OCI-LY1 (cell line): ENCODE measurements around the gene MAJIN.

Source experiments
- H2AFZ ChIP-seq: fragments of 200-600 bp; sonication (generic), shearing (Covaris generic); 2 replicates; pipeline ENCODE4 v1.6.0; 2014; ENCODE audit warnings: antibody characterized with exemption, mild to moderate bottlenecking, low read length
- H3F3A ChIP-seq: fragments of 200-600 bp; sonication (generic), shearing (Covaris generic); 2 replicates; pipeline ENCODE4 v1.6.0; 2014; ENCODE audit warnings: mild to moderate bottlenecking, antibody characterized with exemption, low read length, moderate library complexity; ENCODE audit not compliant: insufficient read depth
- H3K27ac ChIP-seq: fragments of 200-600 bp; sonication (generic); 2 replicates; pipeline ENCODE4 v1.5.1; 2014; ENCODE audit warnings: low read length, mixed run types, mild to moderate bottlenecking, low read depth; ENCODE audit not compliant: poor library complexity, severe bottlenecking
- H3K27me3 ChIP-seq: fragments of 200-600 bp; sonication (generic); 2 replicates; pipeline ENCODE4 v1.6.0; 2014; ENCODE audit warnings: antibody characterized with exemption, mild to moderate bottlenecking, low read length, moderate library complexity; ENCODE audit not compliant: insufficient read depth
- H3K36me3 ChIP-seq: fragments of 200-600 bp; sonication (generic); 2 replicates; pipeline ENCODE4 v1.6.1; 2014; ENCODE audit warnings: mild to moderate bottlenecking, antibody characterized with exemption, low read length, moderate library complexity, mixed read lengths; ENCODE audit not compliant: insufficient read depth
- H3K4me1 ChIP-seq: fragments of 200-600 bp; sonication (generic); 2 replicates; pipeline ENCODE4 v1.5.1; 2014; ENCODE audit warnings: mild to moderate bottlenecking, low read length, moderate library complexity; ENCODE audit not compliant: insufficient read depth, severe bottlenecking
- H3K4me2 ChIP-seq: fragments of 200-600 bp; sonication (generic), shearing (Covaris generic); 2 replicates; pipeline ENCODE4 v1.6.1; 2014; ENCODE audit warnings: low read length
- H3K4me3 ChIP-seq: fragments of 200-600 bp; sonication (generic); 2 replicates; pipeline ENCODE4 v1.5.1; 2014; ENCODE audit warnings: low read length, low read depth, mild to moderate bottlenecking, mixed read lengths; ENCODE audit not compliant: poor library complexity, severe bottlenecking
- H3K79me2 ChIP-seq: fragments of 200-600 bp; shearing (Covaris generic); 2 replicates; pipeline ENCODE4 v1.6.1; 2016; ENCODE audit warnings: mixed run types, low read length, mixed read lengths; ENCODE audit not compliant: insufficient read depth
- H3K9ac ChIP-seq: fragments of 200-600 bp; sonication (generic), shearing (Covaris generic); 2 replicates; pipeline ENCODE4 v1.6.1; 2014; ENCODE audit warnings: mild to moderate bottlenecking, low read length, mixed read lengths
- H3K9me2 ChIP-seq: fragments of 200-600 bp; sonication (generic), shearing (Covaris generic); 2 replicates; pipeline ENCODE4 v1.6.1; 2014; ENCODE audit warnings: low read depth, mild to moderate bottlenecking, low read length, mixed read lengths
- H3K9me3 ChIP-seq: fragments of 200-600 bp; shearing (Covaris generic); 2 replicates; pipeline ENCODE4 v1.6.1; 2014; ENCODE audit warnings: low read length, mixed read lengths
- H4K20me1 ChIP-seq: fragments of 200-600 bp; sonication (generic), shearing (Covaris generic); 2 replicates; pipeline ENCODE4 v1.6.0; 2016; ENCODE audit warnings: mild to moderate bottlenecking, low read length; ENCODE audit not compliant: insufficient read depth
- EZH2 ChIP-seq: fragments of 200-600 bp; sonication (generic), shearing (Covaris generic); IDR thresholded peaks from 2 replicates; pipeline ENCODE4 v1.8.0; 2017; ENCODE audit warnings: borderline replicate concordance, mixed run types, mild to moderate bottlenecking, antibody characterized with exemption, low read length, moderate library complexity, mixed read lengths
- TF ChIP-seq, protein P1 (sequence below): fragments of 200-600 bp; sonication (generic), shearing (Covaris generic); IDR thresholded peaks from 2 replicates; pipeline ENCODE4 v1.5.1; 2017; ENCODE audit warnings: mild to moderate bottlenecking, antibody characterized with exemption, low read length, moderate library complexity, mixed read lengths

MAJIN gene

DNA sequence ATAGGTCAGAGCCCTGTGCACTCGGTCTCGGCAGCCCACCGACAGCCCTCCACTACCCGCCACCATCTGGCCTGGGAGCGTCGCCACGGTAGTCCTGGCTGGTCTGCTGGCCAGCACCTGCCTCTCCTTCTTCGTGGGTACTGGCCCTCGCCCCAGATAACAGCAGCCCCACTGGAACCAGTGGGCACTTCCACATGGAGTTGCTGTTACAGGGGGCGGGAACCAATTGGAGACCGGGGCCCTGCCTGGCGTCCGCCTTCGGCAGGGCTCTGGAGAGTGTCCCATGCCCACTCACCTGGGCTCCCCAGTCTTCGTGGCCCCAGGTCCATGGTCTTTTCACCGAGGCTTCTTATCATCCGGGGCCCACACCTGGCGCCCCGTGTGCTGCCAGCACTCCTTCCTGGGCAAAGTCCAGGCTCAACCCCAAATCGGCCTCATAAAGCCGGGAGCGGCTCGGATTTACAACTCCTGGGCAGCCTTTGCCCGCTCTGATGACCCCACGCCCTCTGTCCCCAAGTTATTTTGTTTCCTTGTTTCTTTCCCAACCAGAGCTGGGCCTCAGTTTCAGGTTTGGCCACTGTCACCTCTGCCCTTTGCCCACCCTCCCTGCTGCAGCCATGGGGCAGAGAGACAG, 80.6 kb downstream of the MAJIN start:
- Histone ChIP-seq H3K27ac (no peak overlapping the region), H2AFZ (no peak overlapping the region), H3K79me2 (no peaks in the 10 kb centered on the region), H3K9me3 (no peaks in the 10 kb centered on the region), H3K4me3 (no peak overlapping the region), H3K4me2 (no peak overlapping the region), H3F3A (no peaks in the 10 kb centered on the region), H3K27me3 (no peaks in the 10 kb centered on the region), H3K4me1 (peaks cover 35% of the 10 kb centered on the region), H3K9me2 (no peaks in the 10 kb centered on the region), H3K9ac (no peak overlapping the region), H4K20me1 (no peaks in the 10 kb centered on the region), H3K36me3 (peaks cover 4% of the 10 kb centered on the region; the same call in 1 of the 2 replicates)
- TF ChIP-seq, protein P1, sequence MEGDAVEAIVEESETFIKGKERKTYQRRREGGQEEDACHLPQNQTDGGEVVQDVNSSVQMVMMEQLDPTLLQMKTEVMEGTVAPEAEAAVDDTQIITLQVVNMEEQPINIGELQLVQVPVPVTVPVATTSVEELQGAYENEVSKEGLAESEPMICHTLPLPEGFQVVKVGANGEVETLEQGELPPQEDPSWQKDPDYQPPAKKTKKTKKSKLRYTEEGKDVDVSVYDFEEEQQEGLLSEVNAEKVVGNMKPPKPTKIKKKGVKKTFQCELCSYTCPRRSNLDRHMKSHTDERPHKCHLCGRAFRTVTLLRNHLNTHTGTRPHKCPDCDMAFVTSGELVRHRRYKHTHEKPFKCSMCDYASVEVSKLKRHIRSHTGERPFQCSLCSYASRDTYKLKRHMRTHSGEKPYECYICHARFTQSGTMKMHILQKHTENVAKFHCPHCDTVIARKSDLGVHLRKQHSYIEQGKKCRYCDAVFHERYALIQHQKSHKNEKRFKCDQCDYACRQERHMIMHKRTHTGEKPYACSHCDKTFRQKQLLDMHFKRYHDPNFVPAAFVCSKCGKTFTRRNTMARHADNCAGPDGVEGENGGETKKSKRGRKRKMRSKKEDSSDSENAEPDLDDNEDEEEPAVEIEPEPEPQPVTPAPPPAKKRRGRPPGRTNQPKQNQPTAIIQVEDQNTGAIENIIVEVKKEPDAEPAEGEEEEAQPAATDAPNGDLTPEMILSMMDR: no peak
- TF ChIP-seq EZH2: no peak

DNA sequence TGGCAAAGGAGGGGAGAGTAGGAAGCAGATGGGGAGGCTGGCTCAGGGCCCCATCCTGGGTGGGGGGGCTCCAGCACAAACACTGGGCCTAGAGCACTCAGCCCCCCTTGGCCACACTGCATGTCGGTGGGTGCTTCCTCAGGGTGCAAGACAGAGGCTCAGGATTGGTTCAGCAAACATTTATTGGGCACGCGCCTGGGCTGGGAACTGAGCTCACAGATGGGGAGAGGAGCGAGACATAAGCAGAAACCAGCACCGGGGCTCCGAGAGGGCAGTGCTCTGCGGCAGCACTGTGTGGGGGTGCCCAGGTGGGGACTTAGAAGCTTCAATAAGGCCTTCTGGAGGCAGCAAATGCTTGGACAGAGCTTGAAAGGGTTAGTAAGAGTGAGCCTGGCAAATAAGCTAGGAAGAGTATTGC, 81.4 kb downstream of the MAJIN start:
- Histone ChIP-seq H3K9ac (no peak overlapping the region), H3K9me2 (no peaks in the 10 kb centered on the region), H3K36me3 (peaks cover 4% of the 10 kb centered on the region; the same call in 1 of the 2 replicates), H3K9me3 (no peaks in the 10 kb centered on the region), H3K4me2 (no peak overlapping the region), H3F3A (no peaks in the 10 kb centered on the region), H4K20me1 (no peaks in the 10 kb centered on the region), H3K79me2 (no peaks in the 10 kb centered on the region), H3K4me3 (no peak overlapping the region), H3K27me3 (no peaks in the 10 kb centered on the region), H3K4me1 (peaks cover 42% of the 10 kb centered on the region), H3K27ac (no peak overlapping the region), H2AFZ (no peak overlapping the region)
- TF ChIP-seq, protein P1: no peak
- TF ChIP-seq EZH2: no peak

DNA sequence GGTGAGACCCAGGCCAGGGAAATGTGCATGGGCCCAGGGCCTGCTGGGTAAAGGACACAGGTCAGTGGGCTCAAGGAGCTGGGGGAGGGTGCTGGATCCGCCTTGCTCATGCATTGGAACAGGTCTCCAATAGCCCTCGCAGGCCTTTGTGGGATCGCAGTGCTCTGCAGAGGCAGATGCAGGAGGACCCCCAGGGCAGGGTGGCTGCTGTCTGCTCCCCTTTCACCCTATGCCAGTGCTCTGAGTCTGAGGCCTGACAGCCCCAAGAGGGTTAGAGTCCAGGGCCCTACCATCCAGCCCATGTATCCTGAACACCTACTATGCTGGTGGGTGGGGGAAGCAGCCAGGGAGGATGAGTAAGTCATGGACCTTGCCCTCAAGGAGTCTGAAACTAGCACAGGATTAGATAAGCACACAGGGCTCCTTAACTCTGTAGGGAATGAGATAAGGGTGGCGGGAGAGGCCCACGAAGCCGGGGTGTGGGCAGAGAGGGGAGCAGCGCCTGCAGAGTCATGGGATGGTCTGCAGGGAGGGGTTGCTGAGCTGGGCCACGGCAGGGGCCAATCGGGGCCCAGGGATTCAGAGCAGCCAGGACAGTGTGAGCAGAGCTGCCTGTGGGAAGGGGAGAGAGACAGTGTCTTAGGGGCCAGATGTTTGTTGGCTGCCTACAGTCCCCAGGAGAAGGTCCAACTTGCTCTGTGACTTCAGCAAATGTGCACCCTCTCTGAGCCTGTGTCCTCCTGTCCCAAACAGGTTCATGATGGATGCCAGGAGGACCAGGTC, 83.0 kb downstream of the MAJIN start:
- peaks cover 53% of the 10 kb centered on the region for H3K4me1 ChIP-seq
- H4K20me1 ChIP-seq: no peaks in the 10 kb centered on the region
- TF ChIP-seq EZH2: no peak
- TF ChIP-seq, protein P1: no peak
- H3K9me2 ChIP-seq: no peaks in the 10 kb centered on the region
- no peaks in the 10 kb centered on the region for H3K79me2 ChIP-seq
- no peaks in the 10 kb centered on the region for H3K27me3 ChIP-seq
- H3K36me3 ChIP-seq: no peaks in the 10 kb centered on the region
- no peak overlapping the region for H2AFZ ChIP-seq
- no peaks in the 10 kb centered on the region for H3K9me3 ChIP-seq
- H3K4me2 ChIP-seq: no peak overlapping the region
- no peak overlapping the region; the same call in 1 of the 2 replicates for H3K9ac ChIP-seq
- no peaks in the 10 kb centered on the region for H3F3A ChIP-seq
- no peak overlapping the region for H3K4me3 ChIP-seq
- peak overlapping the region; percentile 80 for H3K27ac ChIP-seq
